Erythroblast (primary cell): ENCODE results near the gene SOX8.

Experiments
- GATA1 ChIP-seq: IDR thresholded peaks from 2 replicates; pipeline ENCODE4 v1.6.1; 2011; ENCODE audit warnings: low read depth, mild to moderate bottlenecking, control low read depth, low read length, moderate library complexity
- POLR2A ChIP-seq: IDR thresholded peaks from 2 replicates; pipeline ENCODE4 v1.6.1; 2011; ENCODE audit warnings: mild to moderate bottlenecking, low read length

GRCh38 chr16:943971-944370 lies 37.6 kb upstream of the SOX8 start:
- TF ChIP-seq POLR2A (no peak), GATA1 (no peak)
